NCI-H82 treated with DMSO at 0.1 percent for 48 hours (cell line): ENCODE results near the gene CRIM1.

Experiments
- DNase-seq: peaks from one replicate; lab custom pipeline; 2025; ENCODE audit not compliant: unreplicated experiment; lab: John Stamatoyannopoulos, UW

CRIM1 gene

DNA sequence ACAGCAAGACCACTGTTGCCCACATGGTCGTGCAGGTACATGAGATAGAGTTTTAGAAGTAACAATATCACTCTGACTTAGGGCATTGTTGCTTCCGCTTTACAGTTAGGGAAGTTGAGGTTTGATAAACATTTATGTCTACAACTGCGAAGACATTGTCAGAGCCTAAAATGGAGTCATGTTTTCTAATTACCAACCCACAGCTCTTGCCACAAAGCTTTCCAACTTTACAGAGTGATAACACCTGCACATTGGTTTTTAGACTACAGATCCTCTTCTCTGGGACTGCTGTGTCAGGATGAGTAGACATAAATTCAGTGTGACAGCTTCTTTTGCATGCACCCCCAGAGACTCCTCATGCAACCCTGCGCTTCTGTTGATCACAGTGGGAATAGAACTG, 123.4 kb downstream of the CRIM1 start:
- DNase-seq = no peak

DNA sequence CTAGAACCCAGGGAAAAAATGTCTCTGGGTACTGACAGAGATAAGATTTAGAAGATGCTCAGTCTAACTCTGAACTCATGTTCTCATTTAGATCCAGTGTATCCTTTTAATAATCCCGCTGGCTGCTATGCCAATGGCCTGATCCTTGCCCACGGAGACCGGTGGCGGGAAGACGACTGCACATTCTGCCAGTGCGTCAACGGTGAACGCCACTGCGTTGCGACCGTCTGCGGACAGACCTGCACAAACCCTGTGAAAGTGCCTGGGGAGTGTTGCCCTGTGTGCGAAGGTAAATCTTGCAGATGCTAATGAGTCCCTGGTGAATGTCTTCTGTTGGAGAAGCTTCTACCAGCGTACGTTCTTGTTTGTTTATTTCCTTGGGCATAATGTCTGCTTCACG, 123.8 kb downstream of the CRIM1 start:
- no peak for DNase-seq

DNA sequence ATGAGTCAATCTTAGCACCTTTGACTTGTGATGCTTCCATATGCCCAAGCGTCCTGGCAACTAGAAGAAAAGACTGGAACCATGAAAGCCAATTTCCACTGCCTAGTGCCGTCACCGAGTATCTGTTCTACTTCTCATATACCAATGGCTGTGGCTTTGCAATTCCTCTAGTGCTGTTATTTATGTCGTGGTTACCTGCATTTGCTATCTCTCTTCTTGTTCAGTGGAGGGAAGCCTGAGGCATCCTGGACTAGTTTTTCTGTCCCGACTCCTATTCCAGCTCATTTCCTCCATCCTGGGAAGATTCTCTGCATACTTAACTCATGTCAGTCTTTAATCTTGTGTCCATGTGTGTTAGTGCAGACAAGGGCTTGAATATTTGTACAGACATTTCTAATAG, 124.5 kb downstream of the CRIM1 start:
- no peak for DNase-seq

DNA sequence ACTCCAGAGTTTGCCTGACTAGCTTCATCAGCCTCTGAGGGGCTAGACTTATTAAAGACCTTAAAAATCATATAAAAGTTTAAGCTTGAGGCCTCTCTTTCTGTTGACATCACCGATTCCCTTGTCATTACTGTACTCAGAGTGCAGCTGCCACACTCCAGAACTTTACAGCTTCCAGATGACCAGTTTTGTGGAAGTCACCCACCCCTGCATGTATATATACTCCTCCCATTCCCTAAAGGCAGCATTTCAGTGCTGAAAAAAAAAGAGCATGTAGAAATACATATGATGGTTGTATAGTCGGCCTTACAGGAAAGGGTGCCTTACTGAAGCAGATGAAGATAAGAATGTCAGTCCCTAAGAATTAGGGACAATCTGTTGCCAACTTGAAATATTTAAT, 125.1 kb downstream of the CRIM1 start:
- no peak for DNase-seq

- no peak for DNase-seq
Observed at GRCh38 chr2:36481709-36482108, 126.1 kb downstream of the CRIM1 start.

DNA sequence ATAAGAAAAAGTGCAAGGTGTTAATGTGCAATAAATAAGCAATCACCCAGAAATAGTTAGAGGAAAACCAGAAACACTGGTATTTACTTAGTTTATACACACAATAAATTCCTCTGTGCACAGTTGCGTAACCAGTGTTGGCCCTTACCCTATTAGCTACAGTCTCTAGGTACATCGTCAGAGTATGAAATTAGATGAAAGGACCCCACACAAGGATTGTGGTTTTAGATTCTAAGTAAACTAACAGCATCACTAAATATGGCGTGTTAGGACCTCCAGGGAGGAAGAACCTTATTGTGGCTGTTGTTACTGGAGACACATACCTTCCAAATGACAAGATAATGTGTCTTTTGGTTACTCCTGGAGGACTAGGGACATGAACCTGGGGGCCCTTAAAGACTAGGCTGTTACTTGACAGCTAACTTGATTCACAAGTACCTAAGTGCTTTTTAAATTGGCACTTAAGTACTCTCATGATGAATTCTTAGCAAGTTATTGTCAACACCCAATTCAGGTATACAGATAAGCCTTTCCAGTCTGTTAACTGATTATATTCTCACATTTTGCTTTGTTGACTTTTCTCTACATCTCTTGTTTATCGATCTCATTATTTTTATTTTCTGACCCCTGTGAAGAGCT, 127.1 kb downstream of the CRIM1 start:
- DNase-seq = no peak

DNA sequence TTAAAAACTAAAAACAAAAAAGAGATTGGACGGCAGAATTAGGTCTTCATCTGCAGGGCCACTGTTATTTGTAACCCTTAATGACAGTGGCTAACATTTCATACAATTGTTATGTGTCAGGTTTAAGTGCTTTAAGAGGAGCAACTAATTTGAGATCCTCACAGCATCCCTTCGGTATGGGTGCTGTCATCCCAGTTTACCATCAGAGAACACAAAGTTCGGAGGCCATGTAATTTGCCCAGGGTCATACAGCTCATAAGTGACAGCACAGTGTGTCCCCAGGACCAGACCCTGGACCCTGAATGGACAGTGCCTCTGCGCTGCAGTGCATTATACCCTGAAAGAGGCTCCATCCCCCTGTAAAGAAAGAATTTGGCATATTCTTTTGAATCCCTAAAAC, 127.7 kb downstream of the CRIM1 start:
- DNase-seq = no peak

GRCh38 chr2:36484454-36484853, 128.9 kb downstream of the CRIM1 start:
- no peak for DNase-seq

DNA sequence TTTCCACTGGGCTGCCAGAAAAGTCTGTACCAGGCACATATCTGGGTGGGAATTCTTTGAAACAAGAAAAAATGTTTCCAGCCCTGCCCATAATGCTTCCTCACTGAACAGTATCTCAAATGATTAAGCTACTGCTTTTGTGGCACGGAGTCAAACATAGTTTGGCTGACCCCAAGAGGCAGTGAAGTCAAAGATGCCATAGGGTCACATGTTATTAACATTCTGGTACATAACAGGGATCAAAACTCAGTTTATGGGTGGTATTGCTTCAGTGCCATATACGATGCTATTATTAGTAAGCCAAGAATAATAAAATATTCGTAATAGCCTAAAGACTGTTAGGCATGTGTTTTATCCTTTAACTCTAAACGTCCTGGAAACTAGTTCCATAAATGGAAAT, 129.9 kb downstream of the CRIM1 start:
- no peak for DNase-seq

- DNase-seq = no peak
Observed at GRCh38 chr2:36486521-36487044, 131.0 kb downstream of the CRIM1 start.

- no peak for DNase-seq
Observed at GRCh38 chr2:36487947-36488346, 132.4 kb downstream of the CRIM1 start.

DNA sequence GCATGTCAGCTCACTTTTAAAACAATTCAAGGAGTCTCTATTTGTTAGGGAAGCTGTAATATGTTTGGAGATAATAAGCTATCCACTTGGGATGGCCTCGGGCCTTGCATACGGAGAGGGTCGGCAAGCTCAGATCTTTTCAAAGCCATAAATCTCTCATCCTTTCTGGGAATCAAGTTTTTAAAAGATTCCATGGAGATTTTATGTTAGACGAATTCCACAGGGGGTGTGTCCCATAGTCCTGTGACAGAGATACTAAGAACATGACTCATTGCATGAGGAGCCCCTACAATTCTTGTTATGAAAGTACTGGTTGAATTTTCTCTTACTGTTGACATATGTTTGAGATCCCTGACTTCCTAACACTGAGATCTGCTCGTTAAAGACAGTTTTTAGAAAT, 133.7 kb downstream of the CRIM1 start:
- no peak for DNase-seq

GRCh38 chr2:36490749-36491148, 135.2 kb downstream of the CRIM1 start:
- no peak for DNase-seq

DNA sequence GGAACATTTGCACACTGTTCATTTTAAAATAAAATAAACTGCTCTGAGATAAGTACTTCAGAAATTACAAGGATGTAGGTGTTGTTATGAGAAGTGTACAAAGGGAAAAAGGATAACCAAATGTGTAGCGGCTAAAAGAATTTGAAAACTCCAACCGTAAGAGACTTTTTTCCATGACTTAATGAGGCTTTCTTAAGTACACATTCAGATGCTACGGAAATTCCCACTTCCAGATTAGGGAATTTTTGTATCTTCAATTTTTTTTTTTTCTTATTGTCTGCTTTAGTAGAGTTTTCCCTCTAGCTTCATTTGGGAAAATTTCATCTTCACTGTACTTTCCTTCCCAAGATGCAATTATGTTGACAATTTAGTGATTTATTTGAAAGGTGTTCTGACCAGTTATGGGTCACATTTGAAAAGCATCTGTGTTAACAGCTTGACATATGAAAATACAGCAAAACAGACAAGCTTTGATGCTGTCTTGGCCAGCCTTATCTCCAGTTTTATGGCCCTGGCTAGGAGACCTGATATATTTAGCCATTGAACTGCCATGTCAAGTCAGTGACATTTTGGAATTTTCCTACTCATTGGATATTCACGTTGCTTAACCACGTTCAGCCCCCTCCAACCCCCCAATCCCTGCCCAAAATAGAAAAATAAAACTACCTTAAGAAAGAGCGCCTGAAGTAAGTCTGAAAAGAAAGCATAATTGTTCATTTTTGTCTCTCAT, 136.8 kb downstream of the CRIM1 start:
- DNase-seq = no peak

DNA sequence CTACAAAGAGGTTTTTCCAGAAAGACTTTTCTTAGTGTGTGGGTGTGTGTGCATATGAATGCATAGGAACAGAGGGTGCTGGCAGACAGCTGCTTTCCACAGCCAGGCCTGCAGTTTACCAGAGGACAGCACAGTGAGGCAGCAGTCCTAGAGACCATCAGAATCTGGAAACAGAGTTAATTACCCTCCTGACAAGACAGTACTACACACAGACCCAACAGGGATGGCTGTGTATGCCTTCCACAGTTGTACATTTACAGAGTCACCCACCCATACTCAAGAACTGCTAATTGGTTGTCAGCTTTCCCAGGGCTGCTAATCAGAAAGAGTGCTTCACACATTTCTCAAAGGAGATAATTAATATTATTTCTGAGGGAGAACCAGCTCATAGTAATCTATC, 137.7 kb downstream of the CRIM1 start:
- DNase-seq = no peak

- no peak for DNase-seq
Observed at GRCh38 chr2:36497570-36498163, 142.1 kb downstream of the CRIM1 start.

- no peak for DNase-seq
Observed at GRCh38 chr2:36499128-36499820, 143.7 kb downstream of the CRIM1 start.

DNA sequence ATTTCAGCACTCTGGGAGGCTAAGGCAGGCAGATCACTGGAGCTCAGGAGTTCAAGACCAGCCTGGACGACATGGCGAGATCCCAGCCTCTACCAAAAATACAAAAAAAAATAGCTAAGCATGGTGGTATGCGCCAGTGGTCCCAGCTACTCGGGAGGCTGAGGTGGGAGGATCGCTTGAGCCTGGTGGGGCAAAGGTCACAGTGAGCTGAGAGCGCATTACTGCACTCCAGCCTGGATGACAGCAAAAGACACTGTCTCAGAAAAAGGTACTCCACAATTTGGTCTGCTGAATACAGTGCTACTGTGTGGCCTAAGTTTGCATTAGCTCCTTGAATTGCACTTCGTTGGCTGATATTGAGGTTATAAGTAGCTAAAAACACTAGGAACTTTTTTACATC, 144.5 kb downstream of the CRIM1 start:
- DNase-seq = no peak

- no peak for DNase-seq
Observed at GRCh38 chr2:36502081-36502480, 146.5 kb downstream of the CRIM1 start.

- peak; percentile 41 for DNase-seq
Observed at GRCh38 chr2:36507408-36507812, 151.8 kb downstream of the CRIM1 start.

DNA sequence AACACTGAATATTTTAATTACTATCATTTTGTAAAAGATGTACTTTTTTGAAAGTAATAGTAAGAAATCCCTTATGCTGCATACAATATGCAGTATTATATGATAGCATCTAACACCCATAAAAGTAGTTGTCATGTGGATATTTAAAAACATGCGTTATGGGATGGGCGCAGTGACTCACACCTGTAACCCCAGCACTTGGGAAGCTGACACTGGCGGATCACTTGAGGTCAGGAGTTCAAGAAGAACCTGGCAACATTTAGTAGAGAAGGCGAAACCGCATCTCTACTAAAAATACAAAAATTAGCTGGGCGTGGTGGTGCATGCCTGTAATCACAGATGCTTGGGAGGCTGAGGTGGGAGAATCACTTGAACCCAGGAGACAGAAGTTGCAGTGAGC, 153.5 kb downstream of the CRIM1 start:
- no peak for DNase-seq
